Fibroblast of mammary gland (primary cell): ENCODE data around the gene INKA2.
A peak's percentile ranks its signal among the peaks of the same experiment; 100 is the strongest.

Source experiments
- DNase-seq: peaks from one replicate; pipeline ENCODE4 v3.0.0-alpha.2; 2010; ENCODE audit warnings: low read depth
- H3K4me3 ChIP-seq: 2 replicates; pipeline ENCODE4 v1.5.1; 2011; ENCODE audit warnings: low read depth, mild to moderate bottlenecking, low read length, moderate library complexity; ENCODE audit not compliant: control insufficient read depth
- TF ChIP-seq, protein P1 (sequence below): conservative IDR thresholded peaks from 2 replicates; pipeline ENCODE4 v1.5.1; 2011; ENCODE audit warnings: low read depth, low read length, inconsistent platforms; ENCODE audit not compliant: control insufficient read depth, insufficient read depth

Gene INKA2

GRCh38 chr1:111738436-111739193, 580 bp downstream of the INKA2 start:
- peak overlapping the region; percentile 61 for H3K4me3 ChIP-seq
- DNase-seq = peak; percentile 51
- TF ChIP-seq, protein P1, sequence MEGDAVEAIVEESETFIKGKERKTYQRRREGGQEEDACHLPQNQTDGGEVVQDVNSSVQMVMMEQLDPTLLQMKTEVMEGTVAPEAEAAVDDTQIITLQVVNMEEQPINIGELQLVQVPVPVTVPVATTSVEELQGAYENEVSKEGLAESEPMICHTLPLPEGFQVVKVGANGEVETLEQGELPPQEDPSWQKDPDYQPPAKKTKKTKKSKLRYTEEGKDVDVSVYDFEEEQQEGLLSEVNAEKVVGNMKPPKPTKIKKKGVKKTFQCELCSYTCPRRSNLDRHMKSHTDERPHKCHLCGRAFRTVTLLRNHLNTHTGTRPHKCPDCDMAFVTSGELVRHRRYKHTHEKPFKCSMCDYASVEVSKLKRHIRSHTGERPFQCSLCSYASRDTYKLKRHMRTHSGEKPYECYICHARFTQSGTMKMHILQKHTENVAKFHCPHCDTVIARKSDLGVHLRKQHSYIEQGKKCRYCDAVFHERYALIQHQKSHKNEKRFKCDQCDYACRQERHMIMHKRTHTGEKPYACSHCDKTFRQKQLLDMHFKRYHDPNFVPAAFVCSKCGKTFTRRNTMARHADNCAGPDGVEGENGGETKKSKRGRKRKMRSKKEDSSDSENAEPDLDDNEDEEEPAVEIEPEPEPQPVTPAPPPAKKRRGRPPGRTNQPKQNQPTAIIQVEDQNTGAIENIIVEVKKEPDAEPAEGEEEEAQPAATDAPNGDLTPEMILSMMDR = no peak

DNA sequence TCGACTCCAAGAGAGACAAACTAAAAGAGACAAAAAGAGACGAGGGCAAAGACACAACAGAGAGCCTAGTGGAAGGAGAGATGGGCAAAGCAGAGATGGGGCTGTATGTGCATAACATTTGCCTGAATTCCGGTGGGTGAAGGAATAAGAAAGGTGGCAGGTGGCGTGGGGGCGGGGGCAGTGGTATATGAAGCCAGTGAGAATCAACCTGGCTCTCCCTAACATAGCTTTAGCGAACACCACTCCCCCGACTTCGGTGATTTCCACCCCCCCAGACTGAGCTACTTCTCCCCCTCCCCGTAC, 1.1 kb downstream of the INKA2 start:
- H3K4me3 ChIP-seq = peak overlapping the region; percentile 61
- DNase-seq = no peak
- TF ChIP-seq, protein P1 = no peak

GRCh38 chr1:111737216-111738132, 1.7 kb downstream of the INKA2 start:
- peak overlapping the region; percentile 61 for H3K4me3 ChIP-seq
- DNase-seq = no peak
- TF ChIP-seq, protein P1 = no peak

DNA sequence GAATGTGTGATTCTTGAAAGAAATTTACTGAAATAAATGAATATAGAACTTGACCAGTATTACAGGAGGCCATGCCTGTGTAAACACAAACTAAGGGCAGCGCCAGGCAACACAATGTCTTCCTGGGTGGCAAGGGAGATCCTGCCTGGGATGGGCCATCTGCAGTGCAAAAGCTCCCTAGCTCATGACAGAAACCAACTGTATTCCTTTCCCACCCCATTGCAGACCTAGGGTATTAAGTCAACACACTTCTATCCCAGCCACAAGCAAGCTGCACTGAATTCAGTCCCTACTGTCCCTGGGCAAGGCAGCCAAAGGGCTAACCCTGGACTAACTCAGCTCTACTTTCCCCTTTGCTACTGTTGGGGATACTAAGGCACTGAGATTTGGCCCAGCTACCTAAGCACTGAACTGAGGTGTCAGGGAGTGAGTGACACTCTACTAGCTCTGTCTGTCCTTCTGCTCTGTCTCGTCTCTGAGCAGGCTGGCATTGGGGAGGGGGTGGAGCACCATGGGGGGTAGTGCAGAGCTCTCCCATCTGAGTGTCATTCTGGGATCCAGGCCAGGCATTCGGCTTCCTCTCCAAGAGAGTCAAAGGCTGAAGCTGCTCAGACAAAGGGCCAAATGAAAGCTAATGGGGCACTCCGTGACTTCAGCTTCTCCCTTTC, 2.5 kb downstream of the INKA2 start:
- TF ChIP-seq, protein P1 = no peak

DNA sequence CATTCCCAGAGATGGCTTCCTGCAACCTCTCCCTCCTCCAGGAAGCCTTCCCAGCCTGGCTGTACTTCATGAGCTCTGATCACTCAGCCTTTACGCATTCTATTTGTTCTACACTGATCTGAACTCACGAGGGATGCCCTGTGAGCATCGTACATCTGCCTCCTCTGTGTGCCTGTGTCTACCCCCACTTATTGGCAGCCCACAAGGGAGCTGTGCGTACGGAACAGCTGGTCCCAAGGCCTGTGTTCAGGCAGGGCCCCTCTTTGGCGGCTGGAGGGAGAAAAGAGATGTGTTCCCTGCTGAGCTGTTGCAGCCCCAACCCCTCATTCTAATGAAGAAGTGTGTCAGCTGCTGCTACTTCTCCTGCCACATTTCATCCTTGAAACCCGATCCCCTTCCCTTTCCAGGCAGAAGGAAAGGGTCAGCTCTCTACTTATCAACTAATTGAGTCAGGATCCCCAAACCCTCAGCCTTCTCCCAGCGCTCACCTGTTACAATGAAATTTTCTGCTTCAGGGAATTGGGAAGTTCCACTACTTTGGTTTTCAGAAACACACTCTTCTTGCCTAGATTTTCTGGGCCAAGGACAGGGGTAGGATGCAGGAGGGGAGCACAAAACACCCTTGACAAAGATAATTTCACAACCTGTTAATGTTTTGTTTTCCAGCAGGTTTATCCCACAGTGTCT, 3.2 kb downstream of the INKA2 start:
- no peak for DNase-seq
- TF ChIP-seq, protein P1 = no peak
- no peak overlapping the region for H3K4me3 ChIP-seq

More for the DNA sequence above, 2.5 kb downstream of the INKA2 start:
- DNase-seq = peak; percentile 52
- H3K4me3 ChIP-seq = no peak overlapping the region

DNA sequence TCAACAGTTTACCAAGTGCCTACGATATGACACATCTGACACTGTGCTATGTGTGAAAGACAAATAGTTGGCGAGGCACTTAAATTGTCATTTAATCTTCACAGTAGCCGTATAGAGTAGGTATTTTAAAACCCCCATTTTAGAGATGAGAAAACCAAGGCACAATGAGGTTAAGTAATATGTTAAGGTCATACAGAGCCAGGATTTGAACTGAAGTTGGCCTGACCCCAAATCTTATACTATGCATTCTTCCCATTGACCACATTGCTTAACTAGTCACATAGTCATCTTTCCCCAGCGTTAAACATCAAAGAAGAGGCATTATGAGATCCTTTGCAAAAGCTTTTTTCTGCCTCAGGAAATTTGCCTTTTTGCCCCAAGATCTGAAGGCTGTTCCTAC, 3.9 kb downstream of the INKA2 start:
- TF ChIP-seq, protein P1 = no peak
- no peak overlapping the region for H3K4me3 ChIP-seq
- peak; percentile 52 for DNase-seq
